ENCODE data around the gene CARD11. TPM values are rescaled to one million over a fixed set of nuclear protein-coding genes. Genes with fewer than 3 reads are reported as not detected.

Gene CARD11
- total and polyA plus RNA-seq, 2 of the 4 experiments (the other 2 are of a cell fraction) = 0.18 to 0.26 TPM

DNA sequence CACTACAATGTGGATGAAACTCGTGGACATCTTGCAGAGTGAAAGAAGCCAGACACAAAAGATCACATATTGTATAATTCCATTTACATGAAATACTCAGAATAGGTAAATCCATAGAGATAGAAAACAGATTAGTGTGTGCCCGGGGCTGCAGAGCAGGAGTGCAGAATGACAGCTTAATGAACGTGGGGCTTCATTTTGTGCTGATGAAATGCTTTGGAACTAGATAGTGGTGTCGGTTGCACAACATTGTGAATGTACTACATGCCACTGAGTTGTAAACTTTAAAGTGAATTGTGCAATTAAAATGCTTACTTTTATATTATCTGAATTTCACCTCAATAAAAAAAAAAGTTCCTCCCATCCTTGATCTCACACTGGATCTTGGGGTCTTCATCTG lies 31.8 kb upstream of the CARD11 start:
- ChIA-PET CTCF (no interaction called here), POLR2A (ENCODE audit: unreplicated experiment) (no interaction called here)
- no TSS peak for BruUV-seq (replicated peaks)
- intact Hi-C loops (cut with micrococcal nuclease) = no loop called here
- Histone ChIP-seq H2AK9ac (replicated peaks; ENCODE audit: low read depth, low read length, poor library complexity) (no peak overlapping the region), H3K27ac (ENCODE audit: insufficient read depth, low read length) (no peak overlapping the region), H2BK120ac (ENCODE audit: low read depth, low read length) (no peak overlapping the region), H3K23ac (ENCODE audit: low read depth, low read length) (no peak overlapping the region), H3K18ac (ENCODE audit: low read depth, low read length) (no peak overlapping the region), H3K56ac (ENCODE audit: extremely low read depth, insufficient read depth, low read length) (no peak overlapping the region), H3K4me3 (ENCODE audit: insufficient read depth, low read depth, low read length) (no peak overlapping the region), H2BK20ac (ENCODE audit: low read depth, low read length) (no peak overlapping the region), H3K14ac (replicated peaks; ENCODE audit: low read depth, low read length) (no peak overlapping the region), H3K27me3 (ENCODE audit: control insufficient read depth, insufficient read depth, low read length) (no peaks in the 10 kb centered on the region; the same call in 1 of the 2 replicates), H4K91ac (ENCODE audit: insufficient read depth, low read depth, low read length) (no peak overlapping the region), H3K4me1 (ENCODE audit: control insufficient read depth, insufficient read depth, low read length) (no peaks in the 10 kb centered on the region), H3K36me3 (ENCODE audit: control insufficient read depth, insufficient read depth, low read length) (no peaks in the 10 kb centered on the region), H3K9ac (ENCODE audit: low read depth, low read length) (no peak overlapping the region), H2AK5ac (ENCODE audit: low read depth, low read length) (no peak overlapping the region), H2AFZ (replicated peaks; ENCODE audit: low read length, poor library complexity) (no peak overlapping the region), H3K9me3 (ENCODE audit: control insufficient read depth, insufficient read depth, low read length) (peaks cover 7% of the 10 kb centered on the region), H2BK5ac (ENCODE audit: low read depth, low read length, poor library complexity, severe bottlenecking) (no peak overlapping the region), H2BK15ac (ENCODE audit: low read depth, low read length) (no peak overlapping the region), H3K79me1 (ENCODE audit: low read depth in 1 of 2, low read length in 2 of 2) (no peaks in the 10 kb centered on the region), H4K20me1 (ENCODE audit: insufficient read depth, low read length) (no peaks in the 10 kb centered on the region), H4K5ac (ENCODE audit: low read depth, low read length) (no peak overlapping the region), H3K9me1 (ENCODE audit: insufficient read depth, low read length) (no peaks in the 10 kb centered on the region), H3K4ac (ENCODE audit: low read depth, low read length) (no peak overlapping the region), H4K8ac (ENCODE audit: low read depth in 2 of 2, low read length in 2 of 2) (no peak overlapping the region), H3K4me2 (ENCODE audit: low read depth, low read length) (no peak overlapping the region)
- no peak for TF ChIP-seq NFE2L2 (IDR thresholded peaks at IDR 0.05; ENCODE audit: low read depth, low read length)
- TF ChIP-seq CEBPB (IDR thresholded peaks at IDR 0.05; ENCODE audit: low read depth, low read length) = 0 out of 2 replicates have a peak, but pooled peaks have one; percentile 12
- TF ChIP-seq MAFK (IDR thresholded peaks at IDR 0.05; ENCODE audit: low read depth, low read length) = no peak
- in situ Hi-C loops (cut with MboI; ENCODE audit: low sequenced_read_pairs) = no loop called here
- dilution Hi-C loops (cut with HindIII; ENCODE audit: low sequenced_read_pairs, unreplicated experiment) = no loop called here
- ATAC-seq (ENCODE audit: low read depth) (no peak), DNase-seq (no peak)
- no CpG with 5 or more reads among the region's 4 CpGs for WGBS, 2 experiments (ENCODE audit: extremely low coverage in 2 of 2, insufficient read length in 1 of 2)

Measured in IMR-90 (cell line).